ENCODE data around the gene CHL1.

GRCh38 chr3:449711-450110, 253.1 kb downstream of the CHL1 start:
- TF ChIP-seq POLR2AphosphoS5 (IDR thresholded peaks at IDR 0.05; ENCODE audit: borderline replicate concordance, low read depth, low read length) (no peak), FOXP2 (optimal IDR thresholded peaks at IDR 0.05; ENCODE audit: control extremely low read depth, extremely low read length, insufficient read depth) (no peak)
